Liver (tissue), 9 donors: Measurements from ENCODE around the gene FREM3. TPM values are rescaled to one million over a fixed set of nuclear protein-coding genes. Genes with fewer than 3 reads are reported as not detected.

ENCODE experiments used
- DNase-seq: peaks from one replicate; pipeline ENCODE4 v3.0.0-alpha.2; 2017; ENCODE audit warnings: low spot score
- H3K27ac ChIP-seq, 2 donors: one replicate each; pipeline ENCODE4 v1.7.0; 2013; ENCODE audit warnings: inconsistent platforms in 2 of 2, low read length in 2 of 2, control low read depth in 1 of 2, low read depth in 1 of 2, mild to moderate bottlenecking in 1 of 2
- H3K27me3 ChIP-seq, 4 donors: one replicate each; pipeline versions ENCODE4 v1.6.1 to v1.7.0; 2013; ENCODE audit warnings: low read length in 3 of 4, inconsistent platforms in 1 of 4, mild to moderate bottlenecking in 1 of 4, moderate library complexity in 1 of 4; ENCODE audit not compliant: control insufficient read depth in 4 of 4, insufficient read depth in 4 of 4
- H3K36me3 ChIP-seq, 4 donors: one replicate each; pipeline versions ENCODE4 v1.6.1 to v1.7.0; 2013; ENCODE audit warnings: low read length in 3 of 4, mild to moderate bottlenecking in 3 of 4, low read depth in 1 of 4, moderate library complexity in 1 of 4; ENCODE audit not compliant: control insufficient read depth in 4 of 4, insufficient read depth in 3 of 4
- H3K4me1 ChIP-seq, 4 donors: one replicate each; pipeline versions ENCODE4 v1.6.1 to v1.7.0; 2013; ENCODE audit warnings: low read length in 3 of 4, mild to moderate bottlenecking in 3 of 4, moderate library complexity in 1 of 4; ENCODE audit not compliant: control insufficient read depth in 4 of 4, insufficient read depth in 4 of 4
- H3K4me3 ChIP-seq, 3 donors: one replicate each; pipeline versions ENCODE4 v1.6.1 to v1.7.0; 2013; ENCODE audit warnings: low read length in 3 of 3, control low read depth in 1 of 3, low read depth in 1 of 3, mild to moderate bottlenecking in 1 of 3
- H3K9ac ChIP-seq, 2 donors: one replicate each; pipeline ENCODE4 v1.7.0; 2013; ENCODE audit warnings: low read length in 2 of 2, mild to moderate bottlenecking in 2 of 2, moderate library complexity in 2 of 2, control low read depth in 1 of 2, low read depth in 1 of 2
- H3K9me3 ChIP-seq, 4 donors: one replicate each; pipeline versions ENCODE4 v1.6.1 to v1.7.0; 2013; ENCODE audit warnings: low read length in 3 of 4; ENCODE audit not compliant: control insufficient read depth in 4 of 4
- ATF3 ChIP-seq: IDR thresholded peaks from 2 replicates; pipeline ENCODE4 v1.6.1; 2016; ENCODE audit warnings: antibody characterized with exemption
- CTCF ChIP-seq: fragments of 150-350 bp; IDR thresholded peaks from 2 replicates; pipeline ENCODE4 v1.5.1; 2017; ENCODE audit warnings: improper control_type of control experiment, low read depth, low read length; ENCODE audit not compliant: missing input control
- EGR1 ChIP-seq, 2 donors: IDR thresholded peaks; 2 replicates each; pipeline ENCODE4 v1.6.1; 2016 to 2018; ENCODE audit warnings: antibody characterized with exemption in 2 of 2, low read depth in 2 of 2
- FOXA1 ChIP-seq: IDR thresholded peaks from 2 replicates; pipeline ENCODE4 v1.6.1; 2016; ENCODE audit warnings: antibody characterized with exemption
- FOXA2 ChIP-seq: IDR thresholded peaks from 2 replicates; pipeline ENCODE4 v1.6.1; 2016; ENCODE audit warnings: antibody characterized with exemption
- GABPA ChIP-seq, 2 donors: IDR thresholded peaks in 1 of 2; conservative IDR thresholded peaks in 1 of 2; 2 replicates each; pipeline ENCODE4 v1.6.1; 2016; ENCODE audit warnings: antibody characterized with exemption in 2 of 2, mild to moderate bottlenecking in 1 of 2, moderate library complexity in 1 of 2
- HNF4G ChIP-seq: IDR thresholded peaks from 2 replicates; pipeline ENCODE4 v1.6.1; 2016; ENCODE audit warnings: antibody characterized with exemption
- JUND ChIP-seq, 2 donors: IDR thresholded peaks; 2 replicates each; pipeline ENCODE4 v1.6.1; 2016; ENCODE audit warnings: antibody characterized with exemption in 2 of 2
- MAX ChIP-seq: IDR thresholded peaks from 2 replicates; pipeline ENCODE4 v1.6.1; 2016; ENCODE audit warnings: antibody characterized with exemption
- NR2F2 ChIP-seq: IDR thresholded peaks from 2 replicates; pipeline ENCODE4 v1.6.1; 2016; ENCODE audit warnings: antibody characterized with exemption
- RAD21 ChIP-seq, 2 donors: IDR thresholded peaks; 2 replicates each; pipeline ENCODE4 v1.6.1; 2016; ENCODE audit warnings: antibody characterized with exemption in 2 of 2, mild to moderate bottlenecking in 2 of 2
- REST ChIP-seq: IDR thresholded peaks from 2 replicates; pipeline ENCODE4 v1.6.1; 2016; ENCODE audit warnings: antibody characterized with exemption, mild to moderate bottlenecking
- RXRA ChIP-seq, 2 donors: IDR thresholded peaks; 2 replicates each; pipeline ENCODE4 v1.6.1; 2017 to 2018; ENCODE audit warnings: antibody characterized with exemption in 2 of 2, mild to moderate bottlenecking in 1 of 2
- TAF1 ChIP-seq: conservative IDR thresholded peaks from 2 replicates; pipeline ENCODE4 v1.6.1; 2016; ENCODE audit warnings: antibody characterized with exemption, mild to moderate bottlenecking
- YY1 ChIP-seq: IDR thresholded peaks from 2 replicates; pipeline ENCODE4 v1.6.1; 2016; ENCODE audit warnings: antibody characterized with exemption, mild to moderate bottlenecking
- ZBTB33 ChIP-seq: IDR thresholded peaks from 2 replicates; pipeline ENCODE4 v1.6.1; 2016; ENCODE audit warnings: antibody characterized with exemption
- WGBS: extraction: QIAGEN DNeasy Blood & Tissue Kit; methylation state at CpG from one replicate; pipeline ENCODE4 v1.1.7; 2013; 5-methylcytosine and 5-hydroxymethylcytosine counted together
- polyA plus RNA-seq, 2 donors: library from polyadenylated mRNA; stranded (reverse) in 1 of 2; unstranded in 1 of 2; fragments of 200-250 nt in 1 of 2; fragments of >200 nt in 1 of 2; fragmentation: Nextera tagmentation in 1 of 2; extraction: Ambion mirVana in 1 of 2; gene quantifications; one replicate each; pipeline versions ENCODE4 v1.2.1 to v1.2.3, GENCODE V29; 2013 to 2015
- total RNA-seq, 2 donors: library from RNA; depleted of rRNA; stranded (reverse); fragments of >200 nt; gene quantifications; one replicate each; pipeline ENCODE4 v1.2.3, GENCODE V29; 2014
- donor health status: healthy.
- donor health status: healthy.
- donor health status: healthy.
- donor health status: healthy.
- donor health status: healthy.

The FREM3 gene
- total and polyA plus RNA-seq, 4 donors, result not detected

GRCh38 chr4:143693856-143694255 lies 6.6 kb downstream of the FREM3 start:
- 81% methylated on average over 4 of the region's 4 CpGs for WGBS
- no peak overlapping the region for H3K4me3 ChIP-seq
- no peak overlapping the region for H3K27ac ChIP-seq
- no peak for DNase-seq
- H3K4me1 ChIP-seq, result no peaks in the 10 kb centered on the region
- peaks cover 0 to under 1% (median 0%) of the 10 kb centered on the region in 4 donors for H3K9me3 ChIP-seq
- TF ChIP-seq RAD21 (IDR thresholded peaks at IDR 0.05) (no peak), ATF3 (no peak), ZBTB33 (no peak), EGR1 (IDR thresholded peaks at IDR 0.05; ENCODE audit: low read depth in 2 of 2) (no peak), YY1 (no peak), MAX (no peak), TAF1 (no peak), HNF4G (no peak), RXRA (IDR thresholded peaks at IDR 0.05) (no peak), REST (no peak), FOXA1 (no peak)
- no peaks in the 10 kb centered on the region for H3K36me3 ChIP-seq
- no peaks in the 10 kb centered on the region for H3K27me3 ChIP-seq
- no peak overlapping the region for H3K9ac ChIP-seq

GRCh38 chr4:143692241-143692640 lies 8.2 kb downstream of the FREM3 start:
- TF ChIP-seq GABPA (IDR thresholded peaks at IDR 0.05 in 1 of 2, conservative IDR thresholded peaks at IDR 0.05 in 1 of 2) (no peak), RXRA (IDR thresholded peaks at IDR 0.05) (no peak), CTCF (no peak), ATF3 (no peak), FOXA1 (no peak), EGR1 (IDR thresholded peaks at IDR 0.05; ENCODE audit: low read depth in 2 of 2) (no peak), YY1 (no peak), ZBTB33 (no peak), NR2F2 (no peak), JUND (IDR thresholded peaks at IDR 0.05) (no peak), FOXA2 (no peak), MAX (no peak), REST (no peak)
- Histone ChIP-seq H3K27me3 (no peaks in the 10 kb centered on the region), H3K4me1 (no peaks in the 10 kb centered on the region), H3K9ac (no peak overlapping the region), H3K4me3 (no peak overlapping the region), H3K27ac (no peak overlapping the region), H3K9me3 (no peaks in the 10 kb centered on the region), H3K36me3 (no peaks in the 10 kb centered on the region)
- 88% methylated on average over 1 of the region's 1 CpG for WGBS
- no peak for DNase-seq
